ENCODE measurements around the gene RASGRF2. TPM values are rescaled to one million over a fixed set of nuclear protein-coding genes. Genes with fewer than 3 reads are reported as not detected.

Gene RASGRF2
- total RNA-seq, 1 donor from 2014 or later = 0.92 TPM

DNA sequence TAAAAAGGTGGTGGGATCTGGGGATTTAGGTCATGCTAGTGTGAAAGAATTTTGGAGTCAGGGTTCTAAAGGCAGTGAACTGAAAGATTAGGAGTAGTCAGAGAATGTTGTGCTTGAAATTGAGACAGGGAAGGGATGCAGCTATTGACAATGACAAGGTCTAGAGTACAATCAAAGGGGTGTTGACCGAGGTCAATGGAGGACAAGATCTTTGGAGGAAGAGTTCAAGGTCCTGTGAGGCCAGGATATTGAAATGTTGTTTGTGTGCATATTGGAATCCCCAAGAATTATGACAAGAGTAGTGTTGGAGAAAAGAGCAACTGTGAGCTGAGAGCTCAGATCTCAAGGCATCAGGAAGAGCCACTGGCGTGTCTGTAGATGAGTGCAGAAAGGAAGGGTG is 116.9 kb downstream of the RASGRF2 start:
- no peak overlapping the region for H3K27ac Mint-ChIP-seq (ENCODE audit: unreplicated experiment)
- TF ChIP-seq, protein P1, sequence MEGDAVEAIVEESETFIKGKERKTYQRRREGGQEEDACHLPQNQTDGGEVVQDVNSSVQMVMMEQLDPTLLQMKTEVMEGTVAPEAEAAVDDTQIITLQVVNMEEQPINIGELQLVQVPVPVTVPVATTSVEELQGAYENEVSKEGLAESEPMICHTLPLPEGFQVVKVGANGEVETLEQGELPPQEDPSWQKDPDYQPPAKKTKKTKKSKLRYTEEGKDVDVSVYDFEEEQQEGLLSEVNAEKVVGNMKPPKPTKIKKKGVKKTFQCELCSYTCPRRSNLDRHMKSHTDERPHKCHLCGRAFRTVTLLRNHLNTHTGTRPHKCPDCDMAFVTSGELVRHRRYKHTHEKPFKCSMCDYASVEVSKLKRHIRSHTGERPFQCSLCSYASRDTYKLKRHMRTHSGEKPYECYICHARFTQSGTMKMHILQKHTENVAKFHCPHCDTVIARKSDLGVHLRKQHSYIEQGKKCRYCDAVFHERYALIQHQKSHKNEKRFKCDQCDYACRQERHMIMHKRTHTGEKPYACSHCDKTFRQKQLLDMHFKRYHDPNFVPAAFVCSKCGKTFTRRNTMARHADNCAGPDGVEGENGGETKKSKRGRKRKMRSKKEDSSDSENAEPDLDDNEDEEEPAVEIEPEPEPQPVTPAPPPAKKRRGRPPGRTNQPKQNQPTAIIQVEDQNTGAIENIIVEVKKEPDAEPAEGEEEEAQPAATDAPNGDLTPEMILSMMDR (IDR thresholded peaks at IDR 0.05) = no peak
- H3K9me3 Mint-ChIP-seq (ENCODE audit: low read depth) = peaks cover 16% of the 10 kb centered on the region
- peaks cover 2% of the 10 kb centered on the region for H3K36me3 Mint-ChIP-seq (ENCODE audit: low read depth)
- no peak overlapping the region for H3K4me3 Mint-ChIP-seq (ENCODE audit: unreplicated experiment)
- DNase-seq (ENCODE audit: low spot score) = no peak
- H3K4me1 Mint-ChIP-seq (ENCODE audit: low read depth) = no peaks in the 10 kb centered on the region
- peaks cover 7% of the 10 kb centered on the region for H3K27me3 Mint-ChIP-seq (ENCODE audit: low read depth)

DNA sequence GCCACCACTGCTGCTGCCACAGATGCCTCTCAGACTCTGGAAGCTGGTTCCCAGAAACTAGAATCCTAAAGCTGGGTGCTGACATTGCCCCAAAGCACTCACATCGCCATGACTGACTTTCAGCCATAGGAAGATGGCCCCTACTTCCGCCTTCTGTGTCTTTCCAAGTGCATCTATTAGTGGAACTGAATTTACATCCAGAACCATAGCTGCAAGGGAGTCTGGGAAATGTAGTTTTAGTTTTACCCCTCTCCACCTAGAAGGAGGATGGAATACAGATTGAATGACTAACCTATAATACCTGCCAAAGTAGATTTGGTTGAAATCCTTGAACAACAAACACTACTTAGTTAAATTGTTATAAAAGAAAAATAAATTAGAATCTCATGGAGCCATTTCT is 118.8 kb downstream of the RASGRF2 start:
- H3K36me3 Mint-ChIP-seq (ENCODE audit: low read depth) = peaks cover 2% of the 10 kb centered on the region
- peaks cover 17% of the 10 kb centered on the region for H3K27me3 Mint-ChIP-seq (ENCODE audit: low read depth)
- DNase-seq (ENCODE audit: low spot score) = no peak
- peaks cover 16% of the 10 kb centered on the region for H3K9me3 Mint-ChIP-seq (ENCODE audit: low read depth)
- TF ChIP-seq, protein P1 (IDR thresholded peaks at IDR 0.05) = no peak
- H3K4me1 Mint-ChIP-seq (ENCODE audit: low read depth) = no peaks in the 10 kb centered on the region
- H3K4me3 Mint-ChIP-seq (ENCODE audit: unreplicated experiment) = no peak overlapping the region
- H3K27ac Mint-ChIP-seq (ENCODE audit: unreplicated experiment) = no peak overlapping the region

DNA sequence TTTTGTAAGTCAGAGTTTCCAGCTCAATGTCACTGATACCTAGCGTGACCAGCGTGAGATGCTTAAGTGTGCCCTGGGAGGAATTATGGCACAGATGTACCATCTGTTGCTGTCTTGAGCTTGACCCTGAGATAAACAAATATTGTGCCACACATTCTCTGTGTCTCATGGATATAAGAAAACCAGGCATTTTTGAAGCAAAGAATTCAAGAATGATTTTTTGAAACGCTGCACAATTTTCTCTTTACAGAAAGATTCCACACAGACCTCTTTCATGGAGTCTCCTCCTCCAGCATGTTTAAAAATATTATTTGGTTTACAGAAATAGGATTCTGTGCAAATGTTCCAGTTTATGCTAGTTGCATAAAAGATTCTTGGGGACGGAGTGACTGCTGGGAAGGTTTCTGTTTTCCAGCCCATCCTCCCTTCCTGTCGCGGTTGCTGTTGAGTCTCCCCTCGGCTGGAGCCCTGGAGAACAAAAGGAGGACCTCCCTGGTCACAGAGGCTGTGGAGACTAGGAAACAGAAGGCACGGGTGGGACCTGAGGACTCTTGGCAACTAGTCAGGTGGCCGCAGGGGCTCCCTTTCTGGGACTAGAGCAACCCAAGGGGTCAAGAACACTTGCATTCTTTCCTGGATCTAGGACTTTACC is 120.8 kb downstream of the RASGRF2 start:
- peaks cover 2% of the 10 kb centered on the region for H3K36me3 Mint-ChIP-seq (ENCODE audit: low read depth)
- no peak overlapping the region for H3K27ac Mint-ChIP-seq (ENCODE audit: unreplicated experiment)
- peaks cover 19% of the 10 kb centered on the region for H3K27me3 Mint-ChIP-seq (ENCODE audit: low read depth)
- peaks cover 16% of the 10 kb centered on the region for H3K9me3 Mint-ChIP-seq (ENCODE audit: low read depth)
- H3K4me1 Mint-ChIP-seq (ENCODE audit: low read depth) = no peaks in the 10 kb centered on the region
- TF ChIP-seq, protein P1 (IDR thresholded peaks at IDR 0.05) = no peak
- H3K4me3 Mint-ChIP-seq (ENCODE audit: unreplicated experiment) = no peak overlapping the region
- no peak for DNase-seq (ENCODE audit: low spot score)

DNA sequence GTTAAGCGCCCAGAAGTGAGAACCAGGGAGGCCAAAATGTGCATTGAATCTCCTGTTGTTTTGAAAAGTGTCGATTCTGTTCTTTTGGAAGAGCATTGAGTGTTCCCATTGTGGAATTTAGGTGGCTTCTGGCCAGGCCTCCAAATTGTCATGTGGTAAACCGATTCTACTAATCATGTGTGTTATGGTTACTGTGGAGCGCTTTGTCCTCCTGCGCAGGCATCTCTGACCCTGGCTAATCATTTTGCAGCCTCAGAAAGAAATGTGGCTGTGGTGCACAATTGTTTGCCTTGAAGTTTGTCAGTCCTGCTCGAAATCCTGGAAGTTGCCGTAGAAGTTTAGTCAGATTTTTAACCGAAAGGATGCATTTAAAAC is 121.3 kb downstream of the RASGRF2 start:
- DNase-seq (ENCODE audit: low spot score) = no peak
- Mint-ChIP-seq H3K4me3 (ENCODE audit: unreplicated experiment) (no peak overlapping the region), H3K9me3 (ENCODE audit: low read depth) (peaks cover 16% of the 10 kb centered on the region), H3K36me3 (ENCODE audit: low read depth) (peaks cover 2% of the 10 kb centered on the region), H3K27ac (ENCODE audit: unreplicated experiment) (no peak overlapping the region), H3K27me3 (ENCODE audit: low read depth) (peaks cover 19% of the 10 kb centered on the region), H3K4me1 (ENCODE audit: low read depth) (no peaks in the 10 kb centered on the region)
- TF ChIP-seq, protein P1 (IDR thresholded peaks at IDR 0.05) = no peak

DNA sequence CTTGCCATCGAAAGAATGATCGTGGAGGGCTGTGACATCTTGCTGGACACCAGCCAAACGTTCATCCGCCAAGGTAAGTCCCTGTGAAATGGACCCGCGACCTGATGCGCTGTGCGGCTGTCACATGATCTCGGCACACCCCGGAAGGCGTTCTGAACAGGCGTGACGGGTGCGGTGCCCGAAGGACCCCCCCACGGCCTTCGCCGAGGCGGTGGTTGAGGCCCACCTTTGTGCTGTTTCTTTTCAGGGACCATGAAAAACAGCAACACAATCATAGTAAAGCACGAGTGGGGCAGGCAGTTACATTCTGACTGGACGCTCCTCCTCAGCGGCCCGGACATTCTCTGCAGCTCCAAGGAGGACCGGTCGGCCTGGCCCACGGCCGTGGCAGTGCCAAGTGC is 126.7 kb downstream of the RASGRF2 start:
- Mint-ChIP-seq H3K36me3 (ENCODE audit: low read depth) (no peaks in the 10 kb centered on the region), H3K4me3 (ENCODE audit: unreplicated experiment) (no peak overlapping the region), H3K9me3 (ENCODE audit: low read depth) (no peaks in the 10 kb centered on the region), H3K4me1 (ENCODE audit: low read depth) (no peaks in the 10 kb centered on the region), H3K27me3 (ENCODE audit: low read depth) (peaks cover 22% of the 10 kb centered on the region), H3K27ac (ENCODE audit: unreplicated experiment) (no peak overlapping the region)
- DNase-seq (ENCODE audit: low spot score) = no peak
- TF ChIP-seq, protein P1 (IDR thresholded peaks at IDR 0.05) = no peak
